DOHH2 (cell line): ENCODE data around the gene MYOF.

Experiments used
- H3F3A ChIP-seq: fragments of 200-600 bp; sonication (generic), shearing (Covaris generic); 2 replicates; pipeline ENCODE4 v1.6.0; 2016; ENCODE audit warnings: antibody characterized with exemption, mild to moderate bottlenecking; ENCODE audit not compliant: control insufficient read depth, insufficient read depth
- H3K27ac ChIP-seq: fragments of 200-600 bp; sonication (generic); 2 replicates; pipeline ENCODE4 v1.5.1; 2014; ENCODE audit warnings: low read depth, mild to moderate bottlenecking, low read length, moderate library complexity
- H3K27me3 ChIP-seq: fragments of 200-600 bp; sonication (generic); 2 replicates; pipeline ENCODE4 v1.6.1; 2014; ENCODE audit warnings: mild to moderate bottlenecking, low read length, mixed read lengths; ENCODE audit not compliant: control insufficient read depth
- H3K36me3 ChIP-seq: fragments of 200-600 bp; sonication (generic); 2 replicates; pipeline ENCODE4 v1.6.1; 2014; ENCODE audit warnings: mild to moderate bottlenecking, low read length, moderate library complexity, mixed read lengths; ENCODE audit not compliant: control insufficient read depth
- H3K4me1 ChIP-seq: fragments of 200-600 bp; sonication (generic); 2 replicates; pipeline ENCODE4 v1.6.1; 2014; ENCODE audit warnings: mild to moderate bottlenecking, low read length, mixed read lengths; ENCODE audit not compliant: control insufficient read depth
- H3K4me2 ChIP-seq: fragments of 200-600 bp; sonication (generic); 2 replicates; pipeline ENCODE4 v1.6.0; 2014; ENCODE audit warnings: mild to moderate bottlenecking, low read length, moderate library complexity
- H3K4me3 ChIP-seq: fragments of 200-600 bp; sonication (generic); 2 replicates; pipeline ENCODE4 v1.5.1; 2014; ENCODE audit warnings: mild to moderate bottlenecking, low read length, mixed read lengths
- H3K79me2 ChIP-seq: fragments of 200-600 bp; sonication (generic); 2 replicates; pipeline ENCODE4 v1.6.1; 2014; ENCODE audit warnings: mild to moderate bottlenecking, low read length, mixed read lengths; ENCODE audit not compliant: control insufficient read depth
- H3K9me2 ChIP-seq: fragments of 200-600 bp; sonication (generic); replicated peaks from 2 replicates; pipeline ENCODE4 v1.6.1; 2014; ENCODE audit warnings: mild to moderate bottlenecking, low read length, mixed read lengths; ENCODE audit not compliant: control insufficient read depth
- H3K9me3 ChIP-seq: fragments of 200-600 bp; sonication (generic); 2 replicates; pipeline ENCODE4 v1.6.1; 2014; ENCODE audit warnings: antibody characterized with exemption, low read length, mixed read lengths; ENCODE audit not compliant: control insufficient read depth, insufficient read depth
- H4K20me1 ChIP-seq: fragments of 200-600 bp; sonication (generic); 2 replicates; pipeline ENCODE4 v1.6.0; 2014; ENCODE audit warnings: low read depth, mild to moderate bottlenecking, antibody characterized with exemption, low read length, moderate library complexity; ENCODE audit not compliant: control insufficient read depth, insufficient read depth
- CTCF ChIP-seq: fragments of 200-600 bp; sonication (generic); IDR thresholded peaks from one replicate; pipeline ENCODE4 v1.5.1; 2014; ENCODE audit warnings: antibody characterized with exemption, mild to moderate bottlenecking, low read depth, low read length; ENCODE audit not compliant: poor library complexity, severe bottlenecking
- EZH2phosphoT487 ChIP-seq: fragments of 200-600 bp; sonication (generic); IDR thresholded peaks from 2 replicates; pipeline ENCODE4 v1.6.1; 2017; ENCODE audit warnings: borderline replicate concordance, mild to moderate bottlenecking, antibody characterized with exemption, low read length, moderate library complexity, mixed read lengths

The MYOF gene

GRCh38 chr10:93300288-93300917 is 181.7 kb downstream of the MYOF start:
- no peaks in the 10 kb centered on the region for H3K4me1 ChIP-seq
- no peak overlapping the region for H3K4me3 ChIP-seq
- no peaks in the 10 kb centered on the region for H4K20me1 ChIP-seq
- H3K27ac ChIP-seq, result no peak overlapping the region
- H3K9me3 ChIP-seq, result no peaks in the 10 kb centered on the region
- no peaks in the 10 kb centered on the region for H3K79me2 ChIP-seq
- H3K9me2 ChIP-seq, result no peaks in the 10 kb centered on the region
- TF ChIP-seq EZH2phosphoT487 (no peak), CTCF (no peak)
- no peaks in the 10 kb centered on the region for H3F3A ChIP-seq
- no peaks in the 10 kb centered on the region for H3K36me3 ChIP-seq
- no peak overlapping the region for H3K4me2 ChIP-seq
- H3K27me3 ChIP-seq, result 0 out of 2 replicates have a peak, but pooled peaks cover 3% of the 10 kb centered on the region

- no peak overlapping the region for H3K27ac ChIP-seq
- no peaks in the 10 kb centered on the region for H3K4me1 ChIP-seq
- no peaks in the 10 kb centered on the region for H4K20me1 ChIP-seq
- H3K9me2 ChIP-seq, result no peaks in the 10 kb centered on the region
- H3K36me3 ChIP-seq, result no peaks in the 10 kb centered on the region
- no peaks in the 10 kb centered on the region for H3F3A ChIP-seq
- no peak overlapping the region for H3K4me3 ChIP-seq
- H3K79me2 ChIP-seq, result no peaks in the 10 kb centered on the region
- H3K4me2 ChIP-seq, result no peak overlapping the region
- TF ChIP-seq EZH2phosphoT487 (no peak), CTCF (no peak)
- 0 out of 2 replicates have a peak, but pooled peaks cover 3% of the 10 kb centered on the region for H3K27me3 ChIP-seq
- no peaks in the 10 kb centered on the region for H3K9me3 ChIP-seq
These were observed 182.4 kb downstream of the MYOF start for GRCh38 chr10:93299606-93300287.

- no peak for TF ChIP-seq CTCF
- TF ChIP-seq EZH2phosphoT487, result no peak
- H3K9me3 ChIP-seq, result no peaks in the 10 kb centered on the region
- no peaks in the 10 kb centered on the region for H3K79me2 ChIP-seq
- no peaks in the 10 kb centered on the region for H3K9me2 ChIP-seq
- no peaks in the 10 kb centered on the region for H3F3A ChIP-seq
- no peaks in the 10 kb centered on the region for H4K20me1 ChIP-seq
- 0 out of 2 replicates have a peak, but pooled peaks cover 3% of the 10 kb centered on the region for H3K27me3 ChIP-seq
- H3K4me1 ChIP-seq, result no peaks in the 10 kb centered on the region
- H3K27ac ChIP-seq, result no peak overlapping the region
- no peaks in the 10 kb centered on the region for H3K36me3 ChIP-seq
- H3K4me3 ChIP-seq, result no peak overlapping the region
- H3K4me2 ChIP-seq, result no peak overlapping the region
These were observed 182.9 kb downstream of the MYOF start for GRCh38 chr10:93299195-93299594.
